ENCODE measurements around the gene CHMP6.

DNA sequence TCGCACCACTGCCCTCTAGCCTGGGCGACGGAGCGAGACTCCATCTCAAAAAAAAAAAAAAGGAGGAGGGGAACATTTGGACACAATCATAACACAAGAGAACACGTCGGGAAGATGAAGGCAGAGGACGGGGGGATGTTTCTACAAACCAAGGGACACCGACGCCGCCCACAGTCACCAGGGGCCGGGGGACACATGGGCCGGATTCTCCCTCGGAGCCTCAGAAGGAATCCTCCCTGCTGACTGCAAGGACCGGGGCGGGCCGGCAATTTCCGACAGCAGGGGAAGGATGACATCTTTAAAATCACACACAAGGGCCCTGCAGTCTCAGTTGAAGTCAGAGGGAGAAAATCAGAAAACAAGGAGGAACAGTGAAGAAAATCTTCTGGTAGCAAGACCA, 8.1 kb upstream of the CHMP6 start:
- no peak for TF ChIP-seq CTCF (IDR thresholded peaks at IDR 0.05)
- TF ChIP-seq POLR2A (IDR thresholded peaks at IDR 0.05) = no peak
